CD14-positive monocyte (primary cell): Measurements from ENCODE around the gene KCNMA1. TPM values are rescaled to one million over a fixed set of nuclear protein-coding genes. Genes with fewer than 3 reads are reported as not detected.

Experiments used
- DNase-seq, 3 donors: peaks; one replicate each; pipeline ENCODE4 v3.0.0-alpha.2; 2011 to 2022
- H2AFZ ChIP-seq: 2 replicates; pipeline ENCODE4 v1.6.0; 2012; ENCODE audit warnings: mild to moderate bottlenecking, low read depth, low read length, inconsistent platforms; ENCODE audit not compliant: insufficient read depth, poor library complexity, severe bottlenecking
- H3K27ac ChIP-seq, 2 donors: 1 replicate in 1 of 2; 2 replicates in 1 of 2; pipeline ENCODE4 v1.5.1; 2012 to 2013; ENCODE audit warnings: low read length in 2 of 2, control low read depth in 1 of 2, inconsistent platforms in 1 of 2, low read depth in 1 of 2, mild to moderate bottlenecking in 1 of 2
- H3K27me3 ChIP-seq, 2 donors: one replicate each; pipeline versions ENCODE4 v1.6.0 to v1.6.1; 2011 to 2013; ENCODE audit warnings: low read length in 2 of 2; ENCODE audit not compliant: control insufficient read depth in 2 of 2, insufficient read depth in 2 of 2
- H3K36me3 ChIP-seq, 2 donors: replicated peaks in 1 of 2; 1 replicate in 1 of 2; 2 replicates in 1 of 2; pipeline versions ENCODE4 v1.5.1 to v1.6.1; 2012 to 2013; ENCODE audit warnings: low read length in 2 of 2, control low read depth in 1 of 2, inconsistent platforms in 1 of 2, mild to moderate bottlenecking in 1 of 2; ENCODE audit not compliant: insufficient read depth in 2 of 2, control insufficient read depth in 1 of 2
- H3K4me1 ChIP-seq, 2 donors: 1 replicate in 1 of 2; 2 replicates in 1 of 2; pipeline versions ENCODE4 v1.5.1 to v1.6.1; 2012 to 2013; ENCODE audit warnings: low read length in 2 of 2, control low read depth in 1 of 2, inconsistent platforms in 1 of 2, mild to moderate bottlenecking in 1 of 2, moderate library complexity in 1 of 2; ENCODE audit not compliant: insufficient read depth in 2 of 2, control insufficient read depth in 1 of 2
- H3K4me2 ChIP-seq: replicated peaks from 2 replicates; pipeline ENCODE3; 2012; ENCODE audit warnings: low read length, moderate library complexity, mild to moderate bottlenecking; ENCODE audit not compliant: poor library complexity, severe bottlenecking; ENCODE audit errors: extremely low read depth
- H3K4me3 ChIP-seq, 3 experiments: fragments of 200-600 bp in 1 of 3; sonication (generic) in 1 of 3; replicated peaks in 1 of 3; 1 replicate in 2 of 3; 2 replicates in 1 of 3; pipeline ENCODE4 v1.5.1; 2011 to 2013; ENCODE audit warnings: low read length in 3 of 3, mild to moderate bottlenecking in 3 of 3, control low read depth in 2 of 3, low read depth in 2 of 3, inconsistent platforms in 1 of 3, moderate library complexity in 1 of 3
- H3K79me2 ChIP-seq: 2 replicates; pipeline ENCODE4 v1.6.0; 2012; ENCODE audit warnings: mild to moderate bottlenecking, control low read depth, inconsistent platforms, low read length, moderate library complexity; ENCODE audit not compliant: insufficient read depth
- H3K9ac ChIP-seq: 2 replicates; pipeline ENCODE4 v1.6.0; 2017; ENCODE audit warnings: low read length, mild to moderate bottlenecking; ENCODE audit not compliant: insufficient read depth, poor library complexity, severe bottlenecking
- H3K9me3 ChIP-seq, 2 donors: replicated peaks in 1 of 2; 1 replicate in 1 of 2; 2 replicates in 1 of 2; pipeline versions ENCODE4 v1.5.1 to v1.6.1; 2012 to 2013; ENCODE audit warnings: low read length in 2 of 2, control low read depth in 1 of 2; ENCODE audit not compliant: control insufficient read depth in 1 of 2, insufficient read depth in 1 of 2
- H4K20me1 ChIP-seq: 2 replicates; pipeline ENCODE4 v1.6.0; 2012; ENCODE audit warnings: mild to moderate bottlenecking, low read length, control low read depth, moderate library complexity; ENCODE audit not compliant: insufficient read depth
- H3K27ac Mint-ChIP-seq, 7 donors: one replicate each; pipeline ENCODE4 v1.8.0; 2020; ENCODE audit warnings: mild to moderate bottlenecking in 7 of 7, mixed read lengths in 7 of 7, moderate library complexity in 6 of 7, inconsistent platforms in 2 of 7
- H3K27me3 Mint-ChIP-seq, 3 donors: one replicate each; pipeline ENCODE4 v1.8.0; 2021 to 2022; ENCODE audit warnings: low read depth in 3 of 3, mild to moderate bottlenecking in 3 of 3, mixed read lengths in 3 of 3, moderate library complexity in 3 of 3, inconsistent platforms in 1 of 3
- H3K36me3 Mint-ChIP-seq, 2 donors: one replicate each; pipeline ENCODE4 v1.8.0; 2020; ENCODE audit warnings: mixed read lengths in 2 of 2, inconsistent platforms in 1 of 2, mild to moderate bottlenecking in 1 of 2
- H3K4me1 Mint-ChIP-seq: one replicate; pipeline ENCODE4 v1.8.0; 2020; ENCODE audit warnings: mild to moderate bottlenecking, mixed read lengths
- H3K4me3 Mint-ChIP-seq, 2 donors: one replicate each; pipeline ENCODE4 v1.8.0; 2020; ENCODE audit warnings: mild to moderate bottlenecking in 2 of 2, mixed read lengths in 2 of 2, moderate library complexity in 1 of 2
- H3K9me3 Mint-ChIP-seq, 7 donors: one replicate each; pipeline ENCODE4 v1.8.0; 2020 to 2022; ENCODE audit warnings: mixed read lengths in 7 of 7, mild to moderate bottlenecking in 6 of 7, moderate library complexity in 6 of 7, inconsistent platforms in 2 of 7
- WGBS: methylation state at CpG from one replicate; pipeline ENCODE4 v1.1.5; 2013; ENCODE audit warnings: missing lambda C conversion rate; ENCODE audit not compliant: insufficient coverage; 5-methylcytosine and 5-hydroxymethylcytosine counted together
- intact Hi-C, 2 donors: fragments of 100-400 bp; cut with micrococcal nuclease; formaldehyde crosslinking; loops; one replicate each; pipeline versions ENCODE4 v1.15.0 to v1.15.1; 2023
- polyA plus RNA-seq, 3 donors: library from polyadenylated mRNA; depleted of rRNA in 1 of 3; unstranded in 2 of 3; stranded (reverse) in 1 of 3; fragments of 300-500 nt in 2 of 3; fragments of >200 nt in 1 of 3; fragmentation: Illumina TruSeq in 2 of 3; gene quantifications; 1 replicate in 2 of 3; 2 replicates in 1 of 3; pipeline ENCODE4 v1.2.3, GENCODE V29; 2012 to 2021
- TF ChIP-seq, protein P1 (sequence below): fragments of 200-600 bp; IDR thresholded peaks from one replicate; pipeline ENCODE4 v1.8.0; 2022; ENCODE audit warnings: antibody characterized with exemption, mild to moderate bottlenecking

KCNMA1 gene
- polyA plus RNA-seq, 3 donors, result 0.11 to 1.0 TPM; not detected in 1

- Histone ChIP-seq H3K4me3 (no peak overlapping the region), H3K9me3 (no peaks in the 10 kb centered on the region), H3K36me3 (no peaks in the 10 kb centered on the region), H2AFZ (no peak overlapping the region), H3K4me1 (peaks cover 12 to 15% of the 10 kb centered on the region in 2 donors), H3K27ac (no peak overlapping the region), H3K79me2 (no peaks in the 10 kb centered on the region), H3K27me3 (no peaks in the 10 kb centered on the region), H3K9ac (no peak overlapping the region), H3K4me2 (no peak overlapping the region), H4K20me1 (no peaks in the 10 kb centered on the region)
- Mint-ChIP-seq H3K4me3 (no peak overlapping the region), H3K27me3 (peaks cover 0 to 2% (median 1%) of the 10 kb centered on the region in 3 donors), H3K9me3 (peaks cover 0 to 2% (median 0%) of the 10 kb centered on the region in 7 donors), H3K36me3 (no peaks in the 10 kb centered on the region), H3K4me1 (peaks cover 14% of the 10 kb centered on the region), H3K27ac (no peak overlapping the region)
- TF ChIP-seq, protein P1, sequence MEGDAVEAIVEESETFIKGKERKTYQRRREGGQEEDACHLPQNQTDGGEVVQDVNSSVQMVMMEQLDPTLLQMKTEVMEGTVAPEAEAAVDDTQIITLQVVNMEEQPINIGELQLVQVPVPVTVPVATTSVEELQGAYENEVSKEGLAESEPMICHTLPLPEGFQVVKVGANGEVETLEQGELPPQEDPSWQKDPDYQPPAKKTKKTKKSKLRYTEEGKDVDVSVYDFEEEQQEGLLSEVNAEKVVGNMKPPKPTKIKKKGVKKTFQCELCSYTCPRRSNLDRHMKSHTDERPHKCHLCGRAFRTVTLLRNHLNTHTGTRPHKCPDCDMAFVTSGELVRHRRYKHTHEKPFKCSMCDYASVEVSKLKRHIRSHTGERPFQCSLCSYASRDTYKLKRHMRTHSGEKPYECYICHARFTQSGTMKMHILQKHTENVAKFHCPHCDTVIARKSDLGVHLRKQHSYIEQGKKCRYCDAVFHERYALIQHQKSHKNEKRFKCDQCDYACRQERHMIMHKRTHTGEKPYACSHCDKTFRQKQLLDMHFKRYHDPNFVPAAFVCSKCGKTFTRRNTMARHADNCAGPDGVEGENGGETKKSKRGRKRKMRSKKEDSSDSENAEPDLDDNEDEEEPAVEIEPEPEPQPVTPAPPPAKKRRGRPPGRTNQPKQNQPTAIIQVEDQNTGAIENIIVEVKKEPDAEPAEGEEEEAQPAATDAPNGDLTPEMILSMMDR, result no peak
- intact Hi-C loops, result no loop called here
- no peak for DNase-seq
- 98% methylated on average over 7 of the region's 12 CpGs for WGBS
Measured at GRCh38 chr10:77084431-77085144, 553.0 kb downstream of the KCNMA1 start.

GRCh38 chr10:77082601-77083252 lies 554.9 kb downstream of the KCNMA1 start:
- Mint-ChIP-seq H3K27me3 (peaks cover 0 to 2% (median 1%) of the 10 kb centered on the region in 3 donors), H3K9me3 (peaks cover 0 to 3% (median 0%) of the 10 kb centered on the region in 7 donors), H3K4me1 (peaks cover 20% of the 10 kb centered on the region), H3K4me3 (no peak overlapping the region), H3K27ac (peak overlapping the region in 2 of 7 donors; percentile 45 to 67), H3K36me3 (no peaks in the 10 kb centered on the region)
- H3K27me3 ChIP-seq, result no peaks in the 10 kb centered on the region
- peaks cover 15 to 22% of the 10 kb centered on the region in 2 donors for H3K4me1 ChIP-seq
- H3K4me2 ChIP-seq, result no peak overlapping the region
- no peaks in the 10 kb centered on the region for H3K9me3 ChIP-seq
- H3K79me2 ChIP-seq, result no peaks in the 10 kb centered on the region
- peak in 1 of 3 donors; percentile 14 for DNase-seq
- WGBS, result 94% methylated on average over 2 of the region's 7 CpGs
- H3K36me3 ChIP-seq, result no peaks in the 10 kb centered on the region
- no peak overlapping the region for H2AFZ ChIP-seq
- H3K4me3 ChIP-seq, result no peak overlapping the region
- H4K20me1 ChIP-seq, result no peaks in the 10 kb centered on the region
- H3K27ac ChIP-seq, result no peak overlapping the region
- TF ChIP-seq, protein P1, result no peak
- intact Hi-C loops, result no loop called here
- no peak overlapping the region for H3K9ac ChIP-seq
